ENCODE measurements around the gene EFHD2.

DNA sequence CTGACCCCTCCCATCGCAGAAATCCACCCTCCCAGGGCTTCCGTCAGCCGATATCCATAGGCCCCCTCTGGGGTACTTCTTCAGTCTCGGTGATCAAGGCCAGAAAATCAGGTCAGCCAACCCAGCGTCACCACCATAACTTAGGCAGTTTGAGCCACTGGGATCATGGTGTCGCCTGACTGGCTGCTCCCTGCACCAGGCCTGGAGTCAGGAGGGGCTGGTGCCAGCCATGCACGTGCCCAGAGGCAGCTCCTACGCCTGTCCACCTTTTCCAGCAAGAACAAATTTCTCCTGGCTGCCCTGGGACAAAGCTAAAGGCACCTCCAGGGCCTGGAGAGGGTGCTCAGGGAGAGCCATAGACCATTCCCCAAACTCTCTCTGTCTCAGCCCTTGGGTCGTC is 23.8 kb downstream of the EFHD2 start:
- TF ChIP-seq, protein P1, sequence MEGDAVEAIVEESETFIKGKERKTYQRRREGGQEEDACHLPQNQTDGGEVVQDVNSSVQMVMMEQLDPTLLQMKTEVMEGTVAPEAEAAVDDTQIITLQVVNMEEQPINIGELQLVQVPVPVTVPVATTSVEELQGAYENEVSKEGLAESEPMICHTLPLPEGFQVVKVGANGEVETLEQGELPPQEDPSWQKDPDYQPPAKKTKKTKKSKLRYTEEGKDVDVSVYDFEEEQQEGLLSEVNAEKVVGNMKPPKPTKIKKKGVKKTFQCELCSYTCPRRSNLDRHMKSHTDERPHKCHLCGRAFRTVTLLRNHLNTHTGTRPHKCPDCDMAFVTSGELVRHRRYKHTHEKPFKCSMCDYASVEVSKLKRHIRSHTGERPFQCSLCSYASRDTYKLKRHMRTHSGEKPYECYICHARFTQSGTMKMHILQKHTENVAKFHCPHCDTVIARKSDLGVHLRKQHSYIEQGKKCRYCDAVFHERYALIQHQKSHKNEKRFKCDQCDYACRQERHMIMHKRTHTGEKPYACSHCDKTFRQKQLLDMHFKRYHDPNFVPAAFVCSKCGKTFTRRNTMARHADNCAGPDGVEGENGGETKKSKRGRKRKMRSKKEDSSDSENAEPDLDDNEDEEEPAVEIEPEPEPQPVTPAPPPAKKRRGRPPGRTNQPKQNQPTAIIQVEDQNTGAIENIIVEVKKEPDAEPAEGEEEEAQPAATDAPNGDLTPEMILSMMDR (IDR thresholded peaks at IDR 0.05): no peak
- TF ChIP-seq POLR2A (IDR thresholded peaks at IDR 0.05): no peak
